Naive thymus-derived CD8-positive, alpha-beta T cell (primary cell): ENCODE measurements around the gene FRMD4B. TPM values are rescaled to one million over a fixed set of nuclear protein-coding genes. Genes with fewer than 3 reads are reported as not detected.

Experiments used
- ATAC-seq, 2 donors: fragments of 150-1000 bp; cut with Tn5 transposase in 1 of 2; sonication (Bioruptor Pico), chemical (Tn5 transposase) in 1 of 2; 1 replicate in 1 of 2; 2 replicates in 1 of 2; pipeline ENCODE4 v1.10.0; 2021; ENCODE audit warnings: mild to moderate bottlenecking in 2 of 2, moderate library complexity in 2 of 2
- POLR2A ChIA-PET: fragments of 350-600 bp; sonication (Branson Sonifier 250); formaldehyde crosslinking; loops from one replicate; lab custom pipeline; 2021; ENCODE audit warnings: antibody characterized with exemption; lab: Charles Lee
- DNase-seq, 10 donors: peaks; one replicate each; pipeline versions ENCODE4 v3.0.0 to v3.0.0-alpha.2; 2020 to 2022
- H3K27ac Mint-ChIP-seq, 10 donors: one replicate each; pipeline ENCODE4 v1.8.0; 2020 to 2022; ENCODE audit warnings: mild to moderate bottlenecking in 10 of 10, mixed read lengths in 10 of 10, moderate library complexity in 4 of 10, inconsistent platforms in 1 of 10
- H3K27me3 Mint-ChIP-seq, 5 donors: one replicate each; pipeline ENCODE4 v1.8.0; 2021 to 2022; ENCODE audit warnings: mixed read lengths in 5 of 5
- H3K36me3 Mint-ChIP-seq, 3 donors: one replicate each; pipeline ENCODE4 v1.8.0; 2020 to 2022; ENCODE audit warnings: mixed read lengths in 3 of 3, mild to moderate bottlenecking in 2 of 3, inconsistent platforms in 1 of 3
- H3K4me1 Mint-ChIP-seq, 4 donors: one replicate each; pipeline ENCODE4 v1.8.0; 2021 to 2022; ENCODE audit warnings: mixed read lengths in 4 of 4
- H3K4me3 Mint-ChIP-seq, 10 donors: one replicate each; pipeline ENCODE4 v1.8.0; 2020 to 2022; ENCODE audit warnings: mild to moderate bottlenecking in 10 of 10, mixed read lengths in 10 of 10, moderate library complexity in 6 of 10, inconsistent platforms in 1 of 10
- H3K9me3 Mint-ChIP-seq, 9 donors: one replicate each; pipeline ENCODE4 v1.8.0; 2020 to 2022; ENCODE audit warnings: mixed read lengths in 9 of 9, mild to moderate bottlenecking in 3 of 9, inconsistent platforms in 1 of 9, moderate library complexity in 1 of 9
- polyA plus RNA-seq, 3 donors: library from polyadenylated mRNA; unstranded; fragments of 300-500 nt; fragmentation: Illumina TruSeq; gene quantifications; one replicate each; pipeline ENCODE4 v1.2.3, GENCODE V29; 2021
- total RNA-seq, 8 experiments: library from RNA in 2 of 8; stranded (reverse) in 2 of 8; gene quantifications; one replicate each; pipeline ENCODE4 v1.2.3 and lab custom pipeline; 2021 to 2026

Gene FRMD4B
- total and polyA plus RNA-seq, 5 experiments from 2014 or later, result 0.15 to 0.39 (median 0.27) TPM

GRCh38 chr3:69371816-69372215, 14.1 kb downstream of the FRMD4B start:
- Mint-ChIP-seq H3K27ac (peak overlapping the region in 1 of 10 donors; percentile 3), H3K4me3 (no peak overlapping the region), H3K4me1 (peaks cover 11 to 42% (median 26%) of the 10 kb centered on the region in 4 donors), H3K36me3 (no peaks in the 10 kb centered on the region), H3K27me3 (peaks cover 0 to 10% (median 7%) of the 10 kb centered on the region in 5 donors), H3K9me3 (peaks cover 0 to 6% (median 0%) of the 10 kb centered on the region in 9 donors)
- ATAC-seq (no peak), DNase-seq (no peak)
- POLR2A ChIA-PET, result no interaction called here

DNA sequence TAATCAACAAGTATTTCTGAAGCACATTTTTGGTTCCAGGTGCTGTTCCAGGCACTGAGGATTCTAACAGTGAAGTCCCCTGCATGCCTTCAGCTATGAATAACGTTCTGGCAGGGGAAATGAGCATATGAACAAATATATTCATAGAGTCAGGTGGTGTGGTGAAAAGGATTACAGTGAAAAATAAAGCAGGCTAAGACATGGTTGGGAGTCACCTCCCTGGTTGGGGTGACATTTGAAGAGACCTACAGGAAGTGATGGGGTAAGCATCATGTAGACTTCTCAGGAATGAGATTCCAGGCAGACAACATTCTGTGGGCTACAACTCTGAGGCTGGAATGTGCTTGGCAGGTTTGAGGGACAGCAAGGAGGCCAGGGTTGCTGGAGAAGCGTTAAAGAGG, 15.0 kb downstream of the FRMD4B start:
- H3K4me3 Mint-ChIP-seq, result peak overlapping the region in 3 of 10 donors; percentile 7 to 20 (median 16)
- peaks cover 11 to 42% (median 26%) of the 10 kb centered on the region in 4 donors for H3K4me1 Mint-ChIP-seq
- H3K27me3 Mint-ChIP-seq, result peaks cover 0 to 10% (median 7%) of the 10 kb centered on the region in 5 donors
- DNase-seq (no peak), ATAC-seq (no peak)
- POLR2A ChIA-PET, result no interaction called here
- H3K9me3 Mint-ChIP-seq, result peaks cover 0 to 6% (median 0%) of the 10 kb centered on the region in 9 donors
- H3K27ac Mint-ChIP-seq, result peak overlapping the region in 2 of 10 donors; percentile 3 to 13
- no peaks in the 10 kb centered on the region for H3K36me3 Mint-ChIP-seq

DNA sequence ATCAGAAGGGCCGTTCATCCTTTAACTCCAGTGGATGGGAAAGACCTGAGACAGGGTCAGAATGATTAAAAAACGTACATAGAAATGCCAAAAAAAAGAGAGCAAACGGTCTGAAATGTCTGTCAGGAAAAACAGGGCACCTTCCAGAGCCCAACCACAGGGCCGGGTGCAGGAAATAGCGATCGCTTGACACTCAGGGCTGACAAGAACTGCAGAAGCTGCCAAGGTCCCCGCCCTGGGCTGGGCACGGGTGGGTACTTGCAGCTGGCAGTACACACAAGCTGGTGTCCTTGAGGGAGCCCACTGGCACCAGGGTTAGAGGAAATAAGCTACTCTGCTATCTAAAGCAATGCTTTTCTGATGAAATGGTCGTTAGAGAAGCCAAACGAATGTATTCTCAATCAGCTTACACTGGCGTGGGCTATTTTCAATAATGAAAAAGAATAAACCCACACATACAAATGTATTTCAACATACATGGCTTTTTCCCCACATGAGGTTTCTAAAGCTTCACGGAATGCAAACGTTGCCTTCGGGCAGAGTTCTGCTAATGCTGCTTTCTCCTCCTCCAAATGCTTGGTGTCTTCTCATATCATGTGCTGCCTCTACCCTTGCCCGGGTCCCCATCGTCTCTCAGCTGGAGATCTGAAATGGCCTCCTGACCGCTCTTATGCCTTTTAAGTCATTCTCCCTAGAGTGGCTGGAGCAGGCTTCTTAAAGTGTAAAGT, 15.6 kb downstream of the FRMD4B start:
- peak in 3 of 10 donors; percentile 8 to 17 (median 11) for DNase-seq
- Mint-ChIP-seq H3K9me3 (peaks cover 0 to 6% (median 0%) of the 10 kb centered on the region in 9 donors), H3K36me3 (no peaks in the 10 kb centered on the region), H3K27ac (peak overlapping the region in 2 of 10 donors; percentile 3 to 60), H3K4me3 (peak overlapping the region in 6 of 10 donors; percentile 7 to 58 (median 36)), H3K27me3 (peaks cover 0 to 10% (median 7%) of the 10 kb centered on the region in 5 donors), H3K4me1 (peaks cover 11 to 42% (median 26%) of the 10 kb centered on the region in 4 donors)
- peak in 1 of 2 donors; percentile 46 for ATAC-seq
- POLR2A ChIA-PET, result no interaction called here

- H3K4me1 Mint-ChIP-seq, result peaks cover 11 to 42% (median 26%) of the 10 kb centered on the region in 4 donors
- H3K27ac Mint-ChIP-seq, result peak overlapping the region in 2 of 10 donors; percentile 2 to 55
- POLR2A ChIA-PET, result no interaction called here
- H3K36me3 Mint-ChIP-seq, result no peaks in the 10 kb centered on the region
- H3K27me3 Mint-ChIP-seq, result peaks cover 0 to 10% (median 6%) of the 10 kb centered on the region in 5 donors
- H3K9me3 Mint-ChIP-seq, result peaks cover 0 to 3% (median 0%) of the 10 kb centered on the region in 9 donors
- peak overlapping the region in 2 of 10 donors; percentile 34 to 62 for H3K4me3 Mint-ChIP-seq
- DNase-seq, result peak in 3 of 10 donors; percentile 11 to 18 (median 11)
- peak in 1 of 2 donors; percentile 59 for ATAC-seq
These were observed 17.7 kb downstream of the FRMD4B start for GRCh38 chr3:69368129-69368741.

GRCh38 chr3:69367586-69367985, 18.3 kb downstream of the FRMD4B start:
- H3K27ac Mint-ChIP-seq, result no peak overlapping the region
- H3K4me3 Mint-ChIP-seq, result no peak overlapping the region
- POLR2A ChIA-PET, result no interaction called here
- no peaks in the 10 kb centered on the region for H3K36me3 Mint-ChIP-seq
- H3K9me3 Mint-ChIP-seq, result no peaks in the 10 kb centered on the region
- peaks cover 11 to 42% (median 26%) of the 10 kb centered on the region in 4 donors for H3K4me1 Mint-ChIP-seq
- DNase-seq (no peak), ATAC-seq (no peak)
- H3K27me3 Mint-ChIP-seq, result peaks cover 0 to 10% (median 4%) of the 10 kb centered on the region in 5 donors

- DNase-seq (no peak), ATAC-seq (no peak)
- no peak overlapping the region for H3K27ac Mint-ChIP-seq
- H3K27me3 Mint-ChIP-seq, result peaks cover 0 to 3% (median 0%) of the 10 kb centered on the region in 5 donors
- H3K4me1 Mint-ChIP-seq, result peaks cover 5 to 19% (median 14%) of the 10 kb centered on the region in 4 donors
- peaks cover 0 to 6% (median 0%) of the 10 kb centered on the region in 9 donors for H3K9me3 Mint-ChIP-seq
- peaks cover 0 to 1% (median 0%) of the 10 kb centered on the region in 3 donors for H3K36me3 Mint-ChIP-seq
- H3K4me3 Mint-ChIP-seq, result no peak overlapping the region
- POLR2A ChIA-PET, result no interaction called here
These were observed 21.5 kb downstream of the FRMD4B start for GRCh38 chr3:69364354-69364753.

DNA sequence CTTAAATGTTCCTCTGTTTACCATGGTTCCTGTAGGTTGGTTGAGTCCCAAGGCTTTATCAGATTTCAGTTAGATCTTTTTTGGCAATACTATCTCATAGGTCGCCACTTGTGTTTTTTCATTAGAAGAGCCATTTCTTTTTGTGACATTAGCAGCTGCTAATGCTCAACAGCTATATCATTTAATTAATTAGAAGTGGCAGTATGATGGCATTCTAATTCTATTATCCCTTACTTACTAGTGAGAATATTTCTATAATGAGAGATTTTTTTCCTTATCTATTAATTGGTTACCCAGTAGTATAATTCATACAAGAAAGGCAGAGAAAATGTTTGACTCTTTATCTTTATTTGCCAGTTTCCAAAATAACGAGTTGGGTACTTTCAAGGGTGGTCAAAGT, 25.2 kb downstream of the FRMD4B start:
- peaks cover 0 to 19% (median 6%) of the 10 kb centered on the region in 9 donors for H3K9me3 Mint-ChIP-seq
- ATAC-seq, result no peak
- H3K4me3 Mint-ChIP-seq, result no peak overlapping the region
- H3K27me3 Mint-ChIP-seq, result peaks cover 0 to 7% (median 0%) of the 10 kb centered on the region in 5 donors
- DNase-seq, result no peak
- no peak overlapping the region for H3K27ac Mint-ChIP-seq
- POLR2A ChIA-PET, result no interaction called here
- peaks cover 0 to 12% (median 8%) of the 10 kb centered on the region in 3 donors for H3K36me3 Mint-ChIP-seq
- peaks cover 0 to 2% (median 0%) of the 10 kb centered on the region in 4 donors for H3K4me1 Mint-ChIP-seq

DNA sequence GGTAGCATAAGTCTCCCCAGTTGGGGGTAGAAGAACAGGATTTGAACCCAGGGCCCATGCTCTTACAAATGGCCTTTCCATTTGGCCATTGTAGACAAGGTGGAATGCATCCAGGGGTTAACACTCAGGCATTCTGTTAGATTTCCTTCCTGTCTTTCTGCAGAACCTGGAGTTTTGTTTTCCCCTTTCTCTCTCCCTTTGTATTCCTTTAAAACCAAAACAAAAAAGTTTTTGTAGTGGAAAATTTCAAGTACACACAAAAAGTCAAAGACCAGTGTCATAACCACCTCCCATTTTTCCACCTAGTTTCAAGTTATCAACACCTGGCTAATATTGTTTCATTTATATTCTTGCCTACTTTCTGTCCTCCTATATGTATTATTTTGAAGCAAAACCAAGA, 26.0 kb downstream of the FRMD4B start:
- H3K27me3 Mint-ChIP-seq, result peaks cover 0 to 7% (median 0%) of the 10 kb centered on the region in 5 donors
- H3K36me3 Mint-ChIP-seq, result peaks cover 0 to 12% (median 8%) of the 10 kb centered on the region in 3 donors
- POLR2A ChIA-PET, result no interaction called here
- peaks cover 0 to 2% (median 0%) of the 10 kb centered on the region in 4 donors for H3K4me1 Mint-ChIP-seq
- no peak overlapping the region for H3K4me3 Mint-ChIP-seq
- ATAC-seq (no peak), DNase-seq (no peak)
- H3K27ac Mint-ChIP-seq, result no peak overlapping the region
- H3K9me3 Mint-ChIP-seq, result peaks cover 0 to 19% (median 7%) of the 10 kb centered on the region in 9 donors

DNA sequence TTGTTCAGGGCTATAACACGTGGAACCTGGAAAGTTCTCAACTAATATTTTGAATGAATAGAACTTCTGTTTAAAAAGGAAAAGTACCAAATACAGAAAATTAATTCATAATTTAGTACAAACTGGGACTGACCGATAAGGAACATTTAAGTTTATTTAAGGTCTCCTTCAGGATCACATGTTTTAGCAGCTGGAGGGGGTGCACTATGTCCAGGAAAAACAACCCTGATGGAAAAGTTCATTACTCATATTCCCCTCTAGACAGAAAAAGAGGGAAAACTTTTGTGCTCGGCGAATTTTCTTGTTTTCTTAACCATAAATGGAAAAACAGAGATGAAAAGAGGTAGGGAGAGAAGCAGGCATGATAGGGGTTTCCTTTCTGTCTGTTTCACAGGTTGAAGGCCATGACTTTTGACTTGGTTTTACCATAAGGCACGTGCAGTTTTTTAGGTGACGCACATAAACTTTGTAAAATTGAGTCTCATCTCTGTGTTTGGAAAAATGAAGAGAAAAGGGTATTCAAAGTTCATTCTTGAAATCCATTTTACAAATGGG, 26.5 kb downstream of the FRMD4B start:
- POLR2A ChIA-PET, result no interaction called here
- H3K27me3 Mint-ChIP-seq, result peaks cover 0 to 7% (median 0%) of the 10 kb centered on the region in 5 donors
- H3K4me3 Mint-ChIP-seq, result no peak overlapping the region
- H3K4me1 Mint-ChIP-seq, result peaks cover 0 to 2% (median 0%) of the 10 kb centered on the region in 4 donors
- DNase-seq (no peak), ATAC-seq (no peak)
- no peak overlapping the region for H3K27ac Mint-ChIP-seq
- peaks cover 0 to 19% (median 7%) of the 10 kb centered on the region in 9 donors for H3K9me3 Mint-ChIP-seq
- peaks cover 0 to 12% (median 8%) of the 10 kb centered on the region in 3 donors for H3K36me3 Mint-ChIP-seq

DNA sequence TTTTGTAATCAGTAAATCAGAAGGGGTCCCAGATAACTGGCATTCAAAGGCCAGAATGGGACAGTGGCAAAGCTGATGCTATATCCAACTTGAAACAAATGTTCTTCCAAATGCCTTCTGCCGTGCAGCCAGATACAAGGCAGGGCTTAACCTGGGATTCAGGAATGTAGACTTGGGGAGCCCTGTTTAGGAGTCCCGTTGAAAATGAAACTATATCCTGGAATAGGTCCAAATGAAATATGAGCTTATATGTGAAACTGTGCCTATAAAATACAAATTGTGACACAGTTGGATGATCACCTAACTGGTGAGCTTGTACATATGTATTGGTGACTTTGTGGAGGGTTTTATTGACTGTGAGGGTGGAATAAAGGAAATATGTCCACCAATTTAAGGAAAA, 28.7 kb downstream of the FRMD4B start:
- POLR2A ChIA-PET, result no interaction called here
- peaks cover 6 to 19% (median 13%) of the 10 kb centered on the region in 4 donors for H3K4me1 Mint-ChIP-seq
- no peak overlapping the region for H3K27ac Mint-ChIP-seq
- H3K27me3 Mint-ChIP-seq, result peaks cover 0 to 19% (median 6%) of the 10 kb centered on the region in 5 donors
- ATAC-seq (no peak), DNase-seq (no peak)
- peaks cover 0 to 19% (median 7%) of the 10 kb centered on the region in 9 donors for H3K9me3 Mint-ChIP-seq
- peaks cover 0 to 12% (median 8%) of the 10 kb centered on the region in 3 donors for H3K36me3 Mint-ChIP-seq
- H3K4me3 Mint-ChIP-seq, result no peak overlapping the region

GRCh38 chr3:69354948-69355347, 30.9 kb downstream of the FRMD4B start:
- H3K36me3 Mint-ChIP-seq, result peaks cover 0 to 12% (median 8%) of the 10 kb centered on the region in 3 donors
- POLR2A ChIA-PET, result no interaction called here
- peaks cover 6 to 22% (median 14%) of the 10 kb centered on the region in 4 donors for H3K4me1 Mint-ChIP-seq
- no peak for ATAC-seq
- H3K4me3 Mint-ChIP-seq, result no peak overlapping the region
- DNase-seq, result no peak
- H3K27ac Mint-ChIP-seq, result no peak overlapping the region
- peaks cover 0 to 19% (median 14%) of the 10 kb centered on the region in 5 donors for H3K27me3 Mint-ChIP-seq
- H3K9me3 Mint-ChIP-seq, result peaks cover 0 to 16% (median 7%) of the 10 kb centered on the region in 9 donors

GRCh38 chr3:69353503-69353902, 32.4 kb downstream of the FRMD4B start:
- H3K4me1 Mint-ChIP-seq, result peaks cover 6 to 22% (median 14%) of the 10 kb centered on the region in 4 donors
- H3K9me3 Mint-ChIP-seq, result peaks cover 0 to 4% (median under 1%) of the 10 kb centered on the region in 9 donors
- ATAC-seq (no peak), DNase-seq (no peak)
- peaks cover 0 to 5% (median 2%) of the 10 kb centered on the region in 3 donors for H3K36me3 Mint-ChIP-seq
- no peak overlapping the region for H3K27ac Mint-ChIP-seq
- POLR2A ChIA-PET, result no interaction called here
- H3K4me3 Mint-ChIP-seq, result peak overlapping the region in 7 of 10 donors; percentile 35 to 80 (median 54)
- peaks cover 0 to 17% (median 14%) of the 10 kb centered on the region in 5 donors for H3K27me3 Mint-ChIP-seq
